Prostate gland (tissue), 2 donors: Measurements from ENCODE around the gene DOCK2.

Experiments
- POLR2A ChIP-seq: fragments of 450-650 bp; IDR thresholded peaks from one replicate; pipeline ENCODE4 v1.6.1; 2016; ENCODE audit warnings: antibody characterized with exemption, mild to moderate bottlenecking
- POLR2AphosphoS5 ChIP-seq: sonication (generic); formaldehyde crosslinking; IDR thresholded peaks from one replicate; pipeline ENCODE4 v1.6.1; 2017; ENCODE audit warnings: antibody characterized with exemption
- TF ChIP-seq, protein P1 (sequence below), 4 experiments: fragments of 200-600 bp in 2 of 4; fragments of 450-650 bp in 2 of 4; sonication (generic) in 2 of 4; IDR thresholded peaks; 1 replicate in 3 of 4; 2 replicates in 1 of 4; pipeline ENCODE4 v1.5.1; 2016 to 2019; ENCODE audit warnings: antibody characterized with exemption in 4 of 4, mild to moderate bottlenecking in 2 of 4, moderate library complexity in 2 of 4

DNA sequence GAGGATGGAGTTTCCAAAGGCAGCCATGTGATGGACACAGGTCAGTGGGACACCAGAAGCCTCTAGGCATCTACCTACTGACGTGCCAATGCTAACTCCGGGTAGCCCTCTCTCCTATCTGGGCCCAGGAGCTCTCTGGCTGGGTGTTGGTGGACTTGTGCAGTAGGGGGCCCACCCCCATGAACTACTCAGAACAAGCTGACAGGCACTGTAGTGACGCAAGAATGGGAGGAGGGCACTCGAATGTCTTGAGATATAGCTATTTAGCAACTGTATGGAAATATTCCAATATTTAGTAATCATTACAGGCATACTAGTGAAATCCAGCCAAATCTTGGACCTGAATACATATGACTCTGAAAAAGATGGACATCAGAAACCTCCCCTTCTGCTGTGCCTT is 5.7 kb upstream of the DOCK2 start:
- TF ChIP-seq, protein P1, sequence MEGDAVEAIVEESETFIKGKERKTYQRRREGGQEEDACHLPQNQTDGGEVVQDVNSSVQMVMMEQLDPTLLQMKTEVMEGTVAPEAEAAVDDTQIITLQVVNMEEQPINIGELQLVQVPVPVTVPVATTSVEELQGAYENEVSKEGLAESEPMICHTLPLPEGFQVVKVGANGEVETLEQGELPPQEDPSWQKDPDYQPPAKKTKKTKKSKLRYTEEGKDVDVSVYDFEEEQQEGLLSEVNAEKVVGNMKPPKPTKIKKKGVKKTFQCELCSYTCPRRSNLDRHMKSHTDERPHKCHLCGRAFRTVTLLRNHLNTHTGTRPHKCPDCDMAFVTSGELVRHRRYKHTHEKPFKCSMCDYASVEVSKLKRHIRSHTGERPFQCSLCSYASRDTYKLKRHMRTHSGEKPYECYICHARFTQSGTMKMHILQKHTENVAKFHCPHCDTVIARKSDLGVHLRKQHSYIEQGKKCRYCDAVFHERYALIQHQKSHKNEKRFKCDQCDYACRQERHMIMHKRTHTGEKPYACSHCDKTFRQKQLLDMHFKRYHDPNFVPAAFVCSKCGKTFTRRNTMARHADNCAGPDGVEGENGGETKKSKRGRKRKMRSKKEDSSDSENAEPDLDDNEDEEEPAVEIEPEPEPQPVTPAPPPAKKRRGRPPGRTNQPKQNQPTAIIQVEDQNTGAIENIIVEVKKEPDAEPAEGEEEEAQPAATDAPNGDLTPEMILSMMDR (IDR thresholded peaks at IDR 0.05): no peak
- TF ChIP-seq POLR2A: no peak
- TF ChIP-seq POLR2AphosphoS5: no peak
